BLaER1 treated with 17β-estradiol and CSF1 and Interleukin-3, amounts not matched to agents 10 nM and 100 nM (cell line): ENCODE measurements around the gene AUTS2.

Experiments
- H3K27ac ChIP-seq, 11 experiments: shearing (Covaris generic); formaldehyde crosslinking; 2 replicates each; pipeline ENCODE4 v1.8.1; 2022
- H3K27me3 ChIP-seq, 11 experiments: shearing (Covaris generic); formaldehyde crosslinking; 2 replicates each; pipeline ENCODE4 v1.8.1; 2022
- H3K36me3 ChIP-seq, 11 experiments: shearing (Covaris generic); formaldehyde crosslinking; 2 replicates each; pipeline ENCODE4 v1.8.1; 2022
- H3K4me1 ChIP-seq, 10 experiments: shearing (Covaris generic); formaldehyde crosslinking; 2 replicates each; pipeline ENCODE4 v1.8.1; 2022
- H3K4me2 ChIP-seq, 11 experiments: shearing (Covaris generic); formaldehyde crosslinking; 2 replicates each; pipeline ENCODE4 v1.8.1; 2022
- H3K4me3 ChIP-seq, 10 experiments: shearing (Covaris generic); formaldehyde crosslinking; 2 replicates each; pipeline ENCODE4 v1.8.1; 2022
- H3K9ac ChIP-seq, 11 experiments: shearing (Covaris generic); formaldehyde crosslinking; 2 replicates each; pipeline ENCODE4 v1.8.1; 2022
- H3K9me3 ChIP-seq, 11 experiments: shearing (Covaris generic); formaldehyde crosslinking; replicated peaks in 1 of 11; 2 replicates each; pipeline ENCODE4 v1.8.1; 2022
- H4K20me1 ChIP-seq, 11 experiments: shearing (Covaris generic); formaldehyde crosslinking; 2 replicates each; pipeline ENCODE4 v1.8.1; 2022
- Cebpa-rat ChIP-seq, 11 experiments: shearing (Covaris generic); IDR thresholded peaks; 2 replicates each; pipeline ENCODE4 v1.8.1; 2022

The AUTS2 gene

DNA sequence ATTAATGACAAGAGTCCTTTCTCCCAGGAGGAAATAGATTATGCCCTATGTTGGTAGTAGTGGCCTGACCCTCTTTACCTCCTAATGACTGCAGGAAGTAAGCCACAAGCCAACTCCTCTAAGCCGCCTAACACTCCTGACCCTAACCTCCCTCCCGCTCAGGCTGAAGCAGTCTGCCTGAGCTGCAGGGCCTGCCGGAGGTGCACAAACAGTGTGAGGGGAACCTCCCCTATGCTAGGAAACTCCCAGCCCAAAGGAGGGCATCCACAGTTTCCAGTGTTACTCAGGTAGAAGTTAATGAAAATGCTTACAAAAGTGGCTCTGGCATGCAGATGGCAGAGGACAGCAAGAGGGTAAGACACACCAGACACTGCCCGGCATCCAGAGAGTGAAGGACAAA, 1239.3 kb downstream of the AUTS2 start:
- H4K20me1 ChIP-seq = no peaks in the 10 kb centered on the region
- TF ChIP-seq Cebpa-rat (IDR thresholded peaks at IDR 0.05) = no peak
- H3K9ac ChIP-seq = no peak overlapping the region
- H3K27ac ChIP-seq = no peak overlapping the region
- H3K9me3 ChIP-seq = peaks cover 17 to 35% (median 29%) of the 10 kb centered on the region in 11 experiments
- H3K27me3 ChIP-seq = no peaks in the 10 kb centered on the region
- no peak overlapping the region for H3K4me3 ChIP-seq
- H3K4me2 ChIP-seq = no peak overlapping the region
- no peaks in the 10 kb centered on the region for H3K36me3 ChIP-seq
- H3K4me1 ChIP-seq = peaks cover 0 to 12% (median 0%) of the 10 kb centered on the region in 10 experiments; a peak in 6 of 20 replicates

DNA sequence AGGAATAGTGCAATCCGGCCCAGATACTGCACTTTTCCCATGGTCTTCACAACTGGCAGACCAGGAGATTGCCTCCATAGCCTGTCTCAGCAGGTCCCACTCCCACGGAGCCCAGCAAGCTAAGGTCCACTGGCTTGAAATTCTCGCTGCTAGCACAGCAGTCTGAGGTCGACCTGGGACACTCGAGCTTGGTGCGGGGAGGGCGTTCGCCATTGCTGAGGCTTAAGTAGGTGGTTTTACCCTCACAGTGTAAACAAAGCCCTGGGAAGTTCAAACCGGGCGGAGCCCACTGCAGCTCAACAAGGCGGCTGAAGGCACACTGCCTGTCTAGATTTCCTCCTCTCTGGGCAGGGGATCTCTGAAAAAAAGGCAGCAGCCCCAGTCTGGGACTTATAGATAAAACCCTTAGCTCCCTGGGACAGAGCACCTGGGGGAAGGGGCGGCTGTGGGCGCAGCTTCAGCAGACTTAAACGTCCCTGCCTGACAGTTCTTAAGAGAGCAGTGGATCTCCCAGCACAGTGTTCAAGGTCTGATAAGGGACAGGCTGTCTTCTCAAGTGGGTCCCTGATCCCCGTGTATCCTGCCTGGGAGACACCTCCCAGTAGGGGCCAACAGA, 1240.1 kb downstream of the AUTS2 start:
- no peaks in the 10 kb centered on the region for H4K20me1 ChIP-seq
- H3K4me3 ChIP-seq = no peak overlapping the region
- H3K4me1 ChIP-seq = peaks cover 0 to 12% (median 0%) of the 10 kb centered on the region in 10 experiments; a peak in 6 of 20 replicates
- no peaks in the 10 kb centered on the region for H3K36me3 ChIP-seq
- H3K4me2 ChIP-seq = no peak overlapping the region
- TF ChIP-seq Cebpa-rat (IDR thresholded peaks at IDR 0.05) = no peak
- H3K9ac ChIP-seq = no peak overlapping the region
- no peaks in the 10 kb centered on the region for H3K27me3 ChIP-seq
- no peak overlapping the region for H3K27ac ChIP-seq
- H3K9me3 ChIP-seq = peaks cover 17 to 36% (median 29%) of the 10 kb centered on the region in 11 experiments
